ENCODE results near the gene CTTNBP2.

The CTTNBP2 gene, protein sequence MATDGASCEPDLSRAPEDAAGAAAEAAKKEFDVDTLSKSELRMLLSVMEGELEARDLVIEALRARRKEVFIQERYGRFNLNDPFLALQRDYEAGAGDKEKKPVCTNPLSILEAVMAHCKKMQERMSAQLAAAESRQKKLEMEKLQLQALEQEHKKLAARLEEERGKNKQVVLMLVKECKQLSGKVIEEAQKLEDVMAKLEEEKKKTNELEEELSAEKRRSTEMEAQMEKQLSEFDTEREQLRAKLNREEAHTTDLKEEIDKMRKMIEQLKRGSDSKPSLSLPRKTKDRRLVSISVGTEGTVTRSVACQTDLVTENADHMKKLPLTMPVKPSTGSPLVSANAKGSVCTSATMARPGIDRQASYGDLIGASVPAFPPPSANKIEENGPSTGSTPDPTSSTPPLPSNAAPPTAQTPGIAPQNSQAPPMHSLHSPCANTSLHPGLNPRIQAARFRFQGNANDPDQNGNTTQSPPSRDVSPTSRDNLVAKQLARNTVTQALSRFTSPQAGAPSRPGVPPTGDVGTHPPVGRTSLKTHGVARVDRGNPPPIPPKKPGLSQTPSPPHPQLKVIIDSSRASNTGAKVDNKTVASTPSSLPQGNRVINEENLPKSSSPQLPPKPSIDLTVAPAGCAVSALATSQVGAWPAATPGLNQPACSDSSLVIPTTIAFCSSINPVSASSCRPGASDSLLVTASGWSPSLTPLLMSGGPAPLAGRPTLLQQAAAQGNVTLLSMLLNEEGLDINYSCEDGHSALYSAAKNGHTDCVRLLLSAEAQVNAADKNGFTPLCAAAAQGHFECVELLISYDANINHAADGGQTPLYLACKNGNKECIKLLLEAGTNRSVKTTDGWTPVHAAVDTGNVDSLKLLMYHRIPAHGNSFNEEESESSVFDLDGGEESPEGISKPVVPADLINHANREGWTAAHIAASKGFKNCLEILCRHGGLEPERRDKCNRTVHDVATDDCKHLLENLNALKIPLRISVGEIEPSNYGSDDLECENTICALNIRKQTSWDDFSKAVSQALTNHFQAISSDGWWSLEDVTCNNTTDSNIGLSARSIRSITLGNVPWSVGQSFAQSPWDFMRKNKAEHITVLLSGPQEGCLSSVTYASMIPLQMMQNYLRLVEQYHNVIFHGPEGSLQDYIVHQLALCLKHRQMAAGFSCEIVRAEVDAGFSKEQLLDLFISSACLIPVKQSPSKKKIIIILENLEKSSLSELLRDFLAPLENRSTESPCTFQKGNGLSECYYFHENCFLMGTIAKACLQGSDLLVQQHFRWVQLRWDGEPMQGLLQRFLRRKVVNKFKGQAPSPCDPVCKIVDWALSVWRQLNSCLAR (N-terminal part only)

GRCh38 chr7:117873310-117874190 lies at the start of gene CTTNBP2:
Gene CTTNBP2 (minus strand): TSS chr7:117873441. CDS start chr7:117873415, 26 bp downstream.
- DNase-seq = peak; percentile 55 to 56

DNA sequence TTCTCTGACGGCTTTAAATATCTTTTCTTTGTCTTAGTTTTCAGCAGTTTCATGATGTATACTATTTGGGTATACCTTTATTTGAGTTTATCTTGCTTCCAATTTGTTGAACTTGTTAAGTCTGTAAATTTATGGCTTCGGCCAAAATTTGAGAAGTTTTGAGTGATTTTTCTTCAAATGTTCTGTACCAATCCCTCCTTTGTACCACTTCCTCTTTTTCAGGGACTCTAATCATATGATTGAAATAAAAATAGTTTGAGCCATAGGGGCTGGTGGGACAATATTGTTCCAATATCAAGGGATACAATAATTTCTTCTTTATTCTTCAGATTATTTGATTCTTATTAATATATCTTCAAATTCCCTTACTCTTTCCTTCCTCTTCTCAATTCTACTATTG lies 43.1 kb upstream of the CTTNBP2 start:
- no peak for DNase-seq

GRCh38 chr7:117912421-117912820 lies 39.2 kb upstream of the CTTNBP2 start:
- no peak for DNase-seq

GRCh38 chr7:117908031-117908795 lies 35.0 kb upstream of the CTTNBP2 start:
- DNase-seq = no peak

DNA sequence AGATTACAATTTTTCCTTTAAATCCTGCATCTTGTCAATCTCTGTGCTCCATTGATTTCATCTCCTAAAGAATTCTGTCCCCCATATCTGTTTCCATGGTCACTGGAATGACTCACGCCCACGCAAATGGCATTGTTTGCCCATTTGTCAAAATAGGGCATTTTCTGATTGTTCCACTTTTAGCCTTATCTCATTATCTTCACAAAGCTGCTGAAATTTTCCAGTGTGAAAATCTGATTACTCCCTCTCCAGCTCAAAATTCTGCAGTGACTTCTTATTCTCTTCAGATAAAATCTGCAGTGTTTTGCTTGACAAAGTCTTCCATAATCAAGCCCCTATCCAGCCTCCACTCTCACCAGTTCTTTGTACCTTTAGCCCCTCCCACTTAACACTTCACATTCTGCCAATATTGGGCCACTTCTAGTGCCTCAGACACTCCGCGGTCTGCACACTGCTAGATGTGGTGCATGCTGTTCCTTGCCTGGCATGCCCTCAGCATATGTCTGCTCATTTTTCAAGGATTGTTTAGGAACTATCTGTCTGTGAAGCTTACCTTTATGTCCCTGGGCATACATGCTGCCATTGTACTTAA lies 33.9 kb upstream of the CTTNBP2 start:
- no peak for DNase-seq

- DNase-seq = no peak
Measured at GRCh38 chr7:117902314-117902889, 29.2 kb upstream of the CTTNBP2 start.

- DNase-seq = peak in 1 of 2 experiments; percentile 33
Measured at GRCh38 chr7:117901089-117901797, 28.0 kb upstream of the CTTNBP2 start.

DNA sequence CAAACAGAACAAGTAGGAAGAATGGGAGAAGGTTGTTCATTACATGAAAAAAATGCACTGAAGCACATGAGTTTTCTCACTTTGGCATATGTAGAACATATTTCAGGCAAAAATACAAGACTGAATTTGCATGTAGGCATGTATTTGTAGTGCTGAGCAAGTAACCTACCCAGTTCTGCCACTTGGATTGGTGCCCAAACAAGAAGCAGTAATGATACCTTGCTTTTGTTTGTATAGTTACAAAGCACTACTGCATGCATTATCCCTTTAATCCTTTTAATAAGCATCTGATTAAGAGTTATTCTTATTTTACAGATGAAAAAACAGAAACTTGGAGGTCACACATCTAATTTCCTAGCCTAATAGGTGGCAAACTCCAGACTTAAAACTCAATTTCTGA lies 23.1 kb upstream of the CTTNBP2 start:
- no peak for DNase-seq

DNA sequence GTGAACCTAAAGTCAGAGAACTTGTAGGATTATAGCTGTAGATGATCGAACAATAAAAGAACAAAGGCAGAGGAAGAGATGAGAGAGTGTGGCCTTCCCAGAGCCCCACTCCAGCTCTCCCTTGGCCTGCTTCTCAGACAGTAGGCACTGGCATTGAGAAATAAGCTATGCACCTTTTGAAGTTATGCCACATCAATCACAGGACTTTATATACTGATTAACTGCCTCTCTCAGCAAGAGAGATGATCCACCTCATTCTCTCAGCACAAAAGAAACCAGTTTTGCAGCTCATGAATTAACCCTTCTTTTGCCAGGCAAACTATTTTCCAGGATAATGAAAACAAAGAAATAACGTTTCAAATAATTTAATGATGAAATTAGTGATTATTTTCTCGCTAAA lies 22.0 kb upstream of the CTTNBP2 start:
- peak in 1 of 2 experiments; percentile 25 for DNase-seq

DNA sequence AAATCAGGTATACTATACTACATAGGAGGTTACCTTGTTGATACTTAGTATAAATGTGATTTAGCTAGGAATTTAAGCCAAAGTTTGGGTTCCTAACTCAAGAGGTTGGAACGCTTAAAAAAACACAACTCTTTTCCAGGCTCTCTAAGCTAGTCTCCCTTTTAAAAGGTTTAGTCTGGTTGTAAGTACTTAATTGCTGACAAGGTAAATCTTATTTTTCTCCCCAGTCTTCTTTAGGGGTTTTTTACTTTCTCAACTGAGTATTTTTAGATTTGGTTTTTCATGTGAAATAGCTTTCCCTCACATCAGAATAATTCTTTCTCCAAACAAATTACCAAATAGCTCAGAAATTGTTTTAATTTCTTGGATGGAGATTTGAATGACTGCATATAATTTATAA lies 20.8 kb upstream of the CTTNBP2 start:
- no peak for DNase-seq

DNA sequence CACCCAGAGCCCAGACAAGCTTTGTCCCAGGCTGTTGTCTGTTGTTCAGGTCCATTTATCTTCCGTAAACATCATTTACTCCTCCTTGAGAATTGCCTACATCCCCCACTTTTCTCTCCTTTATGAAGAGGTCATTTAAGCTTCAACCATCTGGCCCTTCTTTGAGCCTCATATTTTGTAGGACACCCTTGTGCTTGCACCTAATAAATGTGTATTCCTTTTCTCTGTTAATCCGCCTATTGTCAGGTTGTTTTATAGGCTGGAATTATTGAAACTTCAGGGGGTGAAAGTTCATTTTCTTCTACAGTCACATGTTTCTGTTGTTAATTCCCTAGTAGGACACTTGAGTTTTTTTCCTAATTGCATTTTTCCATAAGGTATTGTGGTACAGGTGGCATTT lies 19.6 kb upstream of the CTTNBP2 start:
- DNase-seq = peak in 1 of 2 experiments; percentile 27

DNA sequence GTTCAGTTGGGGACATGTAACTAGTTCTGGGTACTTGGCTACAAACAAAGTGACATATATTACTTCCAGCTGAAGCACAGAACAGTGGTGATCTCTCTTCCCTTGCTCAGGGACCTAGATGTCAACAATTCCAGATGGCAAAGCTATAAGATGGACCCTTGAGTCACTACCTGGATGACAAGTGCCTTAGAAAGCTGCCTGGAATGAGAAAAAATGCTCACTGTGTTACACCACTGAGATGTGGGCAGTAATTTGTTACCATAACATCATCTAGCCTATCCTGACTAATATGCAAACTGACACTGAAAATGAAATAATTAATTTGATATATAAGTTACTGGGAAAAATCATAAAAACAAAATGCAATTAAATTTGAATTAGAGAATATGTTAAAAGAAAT lies 16.4 kb upstream of the CTTNBP2 start:
- no peak for DNase-seq

DNA sequence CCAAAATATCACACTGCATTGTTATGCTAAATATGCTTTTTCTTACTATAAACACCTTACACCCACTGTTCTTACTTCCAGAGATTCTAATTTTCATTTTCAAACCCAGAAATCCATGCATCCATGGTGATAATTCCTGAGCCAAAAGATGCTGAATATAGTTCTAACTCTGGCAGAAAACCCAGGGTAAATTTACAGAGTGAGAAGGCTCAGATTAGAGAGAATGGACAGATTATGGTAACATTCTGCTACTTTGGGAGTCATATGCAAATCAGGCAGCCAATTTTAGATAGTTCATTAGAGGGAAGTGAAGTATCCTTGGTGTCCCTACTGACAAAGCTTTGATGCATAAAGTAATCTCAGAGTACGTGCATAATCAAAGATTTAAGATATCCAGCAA lies 15.4 kb upstream of the CTTNBP2 start:
- DNase-seq = no peak

GRCh38 chr7:117882594-117882993 lies 9.4 kb upstream of the CTTNBP2 start:
- no peak for DNase-seq

DNA sequence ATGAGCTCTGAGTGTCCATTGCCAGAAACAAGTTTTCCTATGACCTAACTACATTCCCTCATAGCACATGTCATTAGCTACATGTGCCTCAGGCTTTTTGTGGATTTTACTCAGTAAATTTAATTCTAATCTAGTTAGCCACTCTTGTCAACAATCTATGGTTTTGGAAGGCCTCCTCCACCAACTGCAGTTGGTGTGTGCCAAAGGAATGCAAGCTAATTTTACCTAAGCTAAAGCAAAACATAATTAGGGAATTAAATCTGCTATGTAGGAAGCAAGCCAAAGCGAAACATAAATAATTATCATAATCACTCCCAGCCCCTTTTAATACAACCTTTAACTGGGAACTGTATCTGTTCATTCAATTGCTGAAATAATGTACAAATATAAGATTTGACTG lies 3.5 kb upstream of the CTTNBP2 start:
- DNase-seq = no peak

DNA sequence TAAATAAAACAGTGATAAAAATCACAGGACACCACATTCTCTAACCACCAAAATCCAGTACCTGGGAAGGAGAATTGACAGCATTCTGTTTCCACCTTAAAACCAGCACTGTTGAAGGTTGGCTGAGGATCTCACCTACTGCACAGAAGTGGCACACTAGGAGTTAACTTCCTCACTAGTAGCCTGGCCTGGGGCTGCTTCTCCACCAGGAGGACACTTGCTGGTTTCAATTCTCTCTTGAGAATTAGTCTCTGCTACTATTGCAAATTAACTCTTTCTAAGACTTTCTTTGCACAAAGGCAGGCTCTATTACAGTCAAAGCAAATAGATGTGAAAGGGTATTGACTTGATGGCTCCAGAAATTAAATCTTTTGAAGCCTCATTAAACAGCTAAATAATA lies 2.3 kb upstream of the CTTNBP2 start:
- peak in 1 of 2 experiments; percentile 52 for DNase-seq

GRCh38 chr7:117874191-117874700 lies 1.0 kb upstream of the CTTNBP2 start:
- DNase-seq = no peak

- DNase-seq = peak in 1 of 2 experiments; percentile 77
Measured at GRCh38 chr7:117872561-117873309, 506 bp downstream of the CTTNBP2 start.
